Karpas-422 (cell line): ENCODE data around the gene STX1B. TPM values are rescaled to one million over a fixed set of nuclear protein-coding genes. Genes with fewer than 3 reads are reported as not detected.

Experiments used
- DNase-seq: peaks from one replicate; pipeline ENCODE4 v3.0.0-alpha.2; 2015
- H2AFZ ChIP-seq: fragments of 200-600 bp; sonication (generic); 2 replicates; pipeline ENCODE4 v1.6.1; 2014; ENCODE audit warnings: antibody characterized with exemption, low read length, mixed read lengths
- H3K27ac ChIP-seq: fragments of 200-600 bp; sonication (generic); 2 replicates; pipeline ENCODE4 v1.5.1; 2014; ENCODE audit warnings: mild to moderate bottlenecking, low read length, moderate library complexity
- H3K27me3 ChIP-seq: fragments of 200-600 bp; sonication (generic); 2 replicates; pipeline ENCODE4 v1.6.1; 2014; ENCODE audit warnings: low read length, mixed read lengths
- H3K36me3 ChIP-seq: fragments of 200-600 bp; sonication (generic); 2 replicates; pipeline ENCODE4 v1.6.1; 2014; ENCODE audit warnings: low read length, mixed read lengths; ENCODE audit not compliant: insufficient read depth
- H3K4me1 ChIP-seq: fragments of 200-600 bp; sonication (generic); 2 replicates; pipeline ENCODE4 v1.6.1; 2014; ENCODE audit warnings: mild to moderate bottlenecking, low read length, mixed read lengths
- H3K4me2 ChIP-seq: fragments of 200-600 bp; sonication (generic); 2 replicates; pipeline ENCODE4 v1.6.1; 2014; ENCODE audit warnings: low read length, low read depth, mild to moderate bottlenecking; ENCODE audit not compliant: poor library complexity, severe bottlenecking
- H3K4me3 ChIP-seq: fragments of 200-600 bp; sonication (generic); 2 replicates; pipeline ENCODE4 v1.5.1; 2014; ENCODE audit warnings: mild to moderate bottlenecking, antibody characterized with exemption, low read length, mixed read lengths
- H3K79me2 ChIP-seq: fragments of 200-600 bp; sonication (generic); 2 replicates; pipeline ENCODE4 v1.6.1; 2014; ENCODE audit warnings: mild to moderate bottlenecking, low read length, mixed read lengths
- H3K9ac ChIP-seq: fragments of 200-600 bp; sonication (generic); 2 replicates; pipeline ENCODE4 v1.6.0; 2014; ENCODE audit warnings: low read length
- H3K9me2 ChIP-seq: fragments of 200-600 bp; sonication (generic), shearing (Covaris generic); replicated peaks from 2 replicates; pipeline ENCODE4 v1.6.0; 2014; ENCODE audit warnings: mild to moderate bottlenecking, low read length, moderate library complexity; ENCODE audit not compliant: insufficient read depth
- H3K9me3 ChIP-seq: fragments of 300-700, 200-600 bp; sonication (generic); 2 replicates; pipeline ENCODE4 v1.6.1; 2014; ENCODE audit warnings: low read length, mixed read lengths
- H4K20me1 ChIP-seq: fragments of 200-600 bp; sonication (generic); 2 replicates; pipeline ENCODE4 v1.6.1; 2014; ENCODE audit warnings: mild to moderate bottlenecking, antibody characterized with exemption, low read length, low read depth; ENCODE audit not compliant: insufficient read depth
- total RNA-seq: library from RNA; depleted of rRNA; stranded (reverse); fragments of >200 nt; shearing (Covaris generic); gene quantifications from 2 replicates; pipeline ENCODE4 v1.2.3, GENCODE V29; 2014; ENCODE audit warnings: low replicate concordance

Gene STX1B
- total RNA-seq, 1 experiment from 2014 or later, result 0.11 TPM

GRCh38 chr16:30996324-30996984 lies 14.0 kb downstream of the STX1B start:
- no peak overlapping the region for H3K27ac ChIP-seq
- no peaks in the 10 kb centered on the region for H3K27me3 ChIP-seq
- DNase-seq, result no peak

GRCh38 chr16:30995927-30996323 lies 14.5 kb downstream of the STX1B start:
- H2AFZ ChIP-seq, result no peak overlapping the region
- no peaks in the 10 kb centered on the region for H3K79me2 ChIP-seq
- H3K9me2 ChIP-seq, result no peaks in the 10 kb centered on the region
- no peaks in the 10 kb centered on the region for H3K36me3 ChIP-seq
- peak overlapping the region; percentile 83; the same call in 1 of the 2 replicates for H3K4me3 ChIP-seq
- no peaks in the 10 kb centered on the region for H3K27me3 ChIP-seq
- H3K27ac ChIP-seq, result no peak overlapping the region
- peaks cover 16% of the 10 kb centered on the region for H3K4me1 ChIP-seq
- no peaks in the 10 kb centered on the region for H3K9me3 ChIP-seq
- H4K20me1 ChIP-seq, result no peaks in the 10 kb centered on the region
- peak overlapping the region; percentile 89 for H3K4me2 ChIP-seq
- peak overlapping the region; percentile 73 for H3K9ac ChIP-seq
- DNase-seq, result no peak

More at GRCh38 chr16:30996324-30996984, 14.0 kb downstream of the STX1B start:
- Histone ChIP-seq H3K9ac (peak overlapping the region; percentile 73), H3K4me1 (peaks cover 16% of the 10 kb centered on the region), H3K9me2 (no peaks in the 10 kb centered on the region), H3K4me2 (peak overlapping the region; percentile 89), H2AFZ (peak overlapping the region; percentile 48; the same call in 1 of the 2 replicates), H4K20me1 (no peaks in the 10 kb centered on the region), H3K36me3 (no peaks in the 10 kb centered on the region), H3K4me3 (peak overlapping the region; percentile 83), H3K9me3 (no peaks in the 10 kb centered on the region), H3K79me2 (no peaks in the 10 kb centered on the region)

GRCh38 chr16:30992931-30993816 lies 17.3 kb downstream of the STX1B start:
- no peak overlapping the region for H3K4me3 ChIP-seq
- no peak overlapping the region for H3K27ac ChIP-seq
- H3K9me3 ChIP-seq, result no peaks in the 10 kb centered on the region
- H2AFZ ChIP-seq, result no peak overlapping the region
- H3K27me3 ChIP-seq, result no peaks in the 10 kb centered on the region
- H4K20me1 ChIP-seq, result no peaks in the 10 kb centered on the region
- H3K79me2 ChIP-seq, result no peaks in the 10 kb centered on the region
- no peak for DNase-seq
- no peaks in the 10 kb centered on the region for H3K9me2 ChIP-seq
- H3K36me3 ChIP-seq, result no peaks in the 10 kb centered on the region
- peaks cover 16% of the 10 kb centered on the region for H3K4me1 ChIP-seq
- no peak overlapping the region for H3K9ac ChIP-seq
- no peak overlapping the region for H3K4me2 ChIP-seq

GRCh38 chr16:30992276-30992780 lies 18.1 kb downstream of the STX1B start:
- no peak overlapping the region for H3K4me3 ChIP-seq
- H2AFZ ChIP-seq, result no peak overlapping the region
- no peak overlapping the region for H3K9ac ChIP-seq
- no peaks in the 10 kb centered on the region for H3K9me3 ChIP-seq
- no peak overlapping the region for H3K27ac ChIP-seq
- H3K4me2 ChIP-seq, result no peak overlapping the region
- no peaks in the 10 kb centered on the region for H3K9me2 ChIP-seq
- H4K20me1 ChIP-seq, result no peaks in the 10 kb centered on the region
- no peak for DNase-seq
- peaks cover 16% of the 10 kb centered on the region for H3K4me1 ChIP-seq
- H3K79me2 ChIP-seq, result no peaks in the 10 kb centered on the region
- no peaks in the 10 kb centered on the region for H3K27me3 ChIP-seq
- H3K36me3 ChIP-seq, result no peaks in the 10 kb centered on the region

GRCh38 chr16:30991052-30991451 lies 19.4 kb downstream of the STX1B start:
- no peaks in the 10 kb centered on the region for H3K79me2 ChIP-seq

GRCh38 chr16:30990105-30990504 lies 20.3 kb downstream of the STX1B start:
- Histone ChIP-seq H3K27me3 (no peaks in the 10 kb centered on the region), H3K79me2 (no peaks in the 10 kb centered on the region), H3K9me3 (no peaks in the 10 kb centered on the region), H3K4me2 (no peak overlapping the region), H3K4me3 (no peak overlapping the region), H3K36me3 (peaks cover 4% of the 10 kb centered on the region; the same call in 1 of the 2 replicates), H4K20me1 (no peaks in the 10 kb centered on the region), H3K9me2 (no peaks in the 10 kb centered on the region), H2AFZ (no peak overlapping the region), H3K27ac (no peak overlapping the region), H3K4me1 (no peaks in the 10 kb centered on the region), H3K9ac (no peak overlapping the region)
- DNase-seq, result no peak

More at GRCh38 chr16:30991052-30991451, 19.4 kb downstream of the STX1B start:
- H3K27ac ChIP-seq, result no peak overlapping the region
- no peak overlapping the region for H3K4me2 ChIP-seq
- H2AFZ ChIP-seq, result no peak overlapping the region
- no peak overlapping the region for H3K4me3 ChIP-seq
- no peaks in the 10 kb centered on the region for H3K9me2 ChIP-seq
- no peaks in the 10 kb centered on the region for H3K27me3 ChIP-seq
- H3K4me1 ChIP-seq, result peaks cover 6% of the 10 kb centered on the region
- no peaks in the 10 kb centered on the region for H3K36me3 ChIP-seq
- no peak for DNase-seq
- no peak overlapping the region for H3K9ac ChIP-seq
- no peaks in the 10 kb centered on the region for H3K9me3 ChIP-seq
- H4K20me1 ChIP-seq, result no peaks in the 10 kb centered on the region

GRCh38 chr16:30989469-30990047 lies 20.9 kb downstream of the STX1B start:
- no peak for DNase-seq
- no peaks in the 10 kb centered on the region for H3K79me2 ChIP-seq
- no peaks in the 10 kb centered on the region for H3K9me2 ChIP-seq
- no peaks in the 10 kb centered on the region for H3K27me3 ChIP-seq
- no peaks in the 10 kb centered on the region for H4K20me1 ChIP-seq
- no peak overlapping the region for H3K4me3 ChIP-seq
- H3K27ac ChIP-seq, result no peak overlapping the region
- H3K36me3 ChIP-seq, result peaks cover 4% of the 10 kb centered on the region; the same call in 1 of the 2 replicates
- H3K4me1 ChIP-seq, result no peaks in the 10 kb centered on the region
- no peak overlapping the region for H3K9ac ChIP-seq
- no peak overlapping the region for H3K4me2 ChIP-seq
- H2AFZ ChIP-seq, result no peak overlapping the region
- H3K9me3 ChIP-seq, result no peaks in the 10 kb centered on the region
